CD4-positive, alpha-beta T cell treated with Interleukin-12 subunit alpha and Interleukin-12 subunit beta, for 1 hour (primary cell): ENCODE data around the gene SH3PXD2B.
"Not testable (repeated sequence)": the region's sequence is repeated elsewhere in the genome, so short reads cannot be mapped to it uniquely, and the experiment has no call there.

Experiments
- DNase-seq: peaks from one replicate; pipeline ENCODE4 v3.0.0-alpha.2; 2020

The SH3PXD2B gene

GRCh38 chr5:172361566-172362238, 92.6 kb downstream of the SH3PXD2B start:
- DNase-seq, result no peak

GRCh38 chr5:172358345-172358744, 96.0 kb downstream of the SH3PXD2B start:
- no peak for DNase-seq

- no peak for DNase-seq
Observed at GRCh38 chr5:172356527-172356926, 97.8 kb downstream of the SH3PXD2B start.

- no peak for DNase-seq
Observed at GRCh38 chr5:172356047-172356446, 98.3 kb downstream of the SH3PXD2B start.

GRCh38 chr5:172353846-172354245, 100.5 kb downstream of the SH3PXD2B start:
- no peak for DNase-seq

- no peak for DNase-seq
Observed at GRCh38 chr5:172353271-172353812, 101.0 kb downstream of the SH3PXD2B start.

- DNase-seq, result not testable (repeated sequence)
Observed at GRCh38 chr5:172352526-172352925, 101.8 kb downstream of the SH3PXD2B start.

GRCh38 chr5:172351240-172351778, 103.0 kb downstream of the SH3PXD2B start:
- DNase-seq, result no peak

GRCh38 chr5:172350212-172351181, 103.8 kb downstream of the SH3PXD2B start:
- no peak for DNase-seq

GRCh38 chr5:172348733-172349132, 105.6 kb downstream of the SH3PXD2B start:
- DNase-seq, result not testable (repeated sequence)

- DNase-seq, result no peak
Observed at GRCh38 chr5:172348084-172348483, 106.2 kb downstream of the SH3PXD2B start.

GRCh38 chr5:172347496-172348052, 106.8 kb downstream of the SH3PXD2B start:
- DNase-seq, result no peak

GRCh38 chr5:172345881-172346280, 108.4 kb downstream of the SH3PXD2B start:
- no peak for DNase-seq

GRCh38 chr5:172344855-172345409, 109.4 kb downstream of the SH3PXD2B start:
- DNase-seq, result no peak

GRCh38 chr5:172343741-172344140, 110.6 kb downstream of the SH3PXD2B start:
- no peak for DNase-seq

- DNase-seq, result no peak
Observed at GRCh38 chr5:172342918-172343317, 111.4 kb downstream of the SH3PXD2B start.

- no peak for DNase-seq
Observed at GRCh38 chr5:172339264-172340180, 114.8 kb downstream of the SH3PXD2B start.

- no peak for DNase-seq
Observed at GRCh38 chr5:172336676-172337285, 117.5 kb downstream of the SH3PXD2B start.

- DNase-seq, result no peak
Observed at GRCh38 chr5:172336264-172336663, 118.1 kb downstream of the SH3PXD2B start.

GRCh38 chr5:172335721-172336120, 118.6 kb downstream of the SH3PXD2B start:
- DNase-seq, result no peak

- no peak for DNase-seq
Observed at GRCh38 chr5:172334641-172335040, 119.7 kb downstream of the SH3PXD2B start.
